Left ventricle myocardium superior (tissue), 1 donor: ENCODE results near the gene TSPAN17. TPM values are rescaled to one million over a fixed set of nuclear protein-coding genes. Genes with fewer than 3 reads are reported as not detected.
"Not testable (repeated sequence)": the region's sequence is repeated elsewhere in the genome, so short reads cannot be mapped to it uniquely, and the experiment has no call there.

Experiments used
- ATAC-seq: fragments of 200-7000 bp; cut with Tn5 transposase; one replicate; pipeline ENCODE4 v1.9.1; 2020; ENCODE audit warnings: mild to moderate bottlenecking, moderate library complexity
- DNase-seq: peaks from one replicate; pipeline ENCODE4 v3.0.0-alpha.2; 2020
- intact Hi-C: fragments of 100-400 bp; cut with micrococcal nuclease; formaldehyde crosslinking; loops from one replicate; pipeline ENCODE4 v1.11.0; 2022
- microRNA-seq: library from miRNA; unstranded; fragments of <30 nt; microRNA quantifications from one replicate; pipeline ENCODE4 v1.2.0, GENCODE V29; 2020; ENCODE audit warnings: borderline number of aligned reads
- total RNA-seq: library from RNA; stranded (reverse); fragmentation: NEBNext Ultra II Directional; extraction: Animal tissue kit (Norgen Biotek cat#: 25700); gene quantifications from one replicate; pipeline ENCODE4 v1.2.1, GENCODE V29; 2021
- donor health status: DM: no; HTN: yes; CAD: no; lungs with severe emphysema.

Gene TSPAN17
- total RNA-seq, 1 donor from 2014 or later, result 31.7 TPM

DNA sequence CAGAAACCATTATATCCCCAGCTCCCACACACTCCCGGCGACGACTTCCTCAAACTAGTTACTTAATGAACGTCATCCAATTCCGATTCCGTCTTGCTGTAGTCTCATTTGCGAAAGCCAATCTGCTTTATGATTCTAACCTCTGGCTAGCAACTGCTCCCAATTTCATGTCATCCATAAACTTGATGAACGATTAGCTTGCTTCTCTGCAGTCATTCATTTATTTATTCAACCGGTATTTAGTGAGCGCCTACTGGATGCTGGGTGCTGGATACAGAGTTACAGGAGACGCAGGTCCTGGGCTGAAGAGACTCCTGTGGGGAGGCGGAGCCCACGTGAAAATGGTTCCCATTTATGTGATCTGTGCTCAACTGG lies 46.2 kb downstream of the TSPAN17 start:
- intact Hi-C loops, result no loop called here
- ATAC-seq (no peak), DNase-seq (no peak)

DNA sequence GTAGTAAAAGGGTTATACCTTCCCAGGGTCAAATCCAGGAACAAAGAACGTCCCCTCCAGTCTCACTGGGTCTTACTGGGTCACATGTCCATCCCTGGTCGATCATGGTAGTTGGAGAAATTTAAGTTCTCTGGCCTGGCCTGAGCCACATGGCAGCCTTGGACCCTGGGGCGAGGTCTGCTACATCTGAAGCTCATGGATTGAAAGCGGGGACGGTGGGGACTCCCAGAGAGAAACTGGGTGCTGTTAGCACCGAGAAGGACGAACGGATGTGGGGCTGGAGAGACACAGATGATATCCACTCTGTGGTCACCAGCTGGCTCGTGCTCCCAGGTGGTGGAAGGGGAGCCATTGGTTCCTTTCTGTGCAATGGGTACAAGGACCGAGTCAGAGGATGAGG lies 46.9 kb downstream of the TSPAN17 start:
- intact Hi-C loops, result no loop called here
- ATAC-seq (no peak), DNase-seq (no peak)

DNA sequence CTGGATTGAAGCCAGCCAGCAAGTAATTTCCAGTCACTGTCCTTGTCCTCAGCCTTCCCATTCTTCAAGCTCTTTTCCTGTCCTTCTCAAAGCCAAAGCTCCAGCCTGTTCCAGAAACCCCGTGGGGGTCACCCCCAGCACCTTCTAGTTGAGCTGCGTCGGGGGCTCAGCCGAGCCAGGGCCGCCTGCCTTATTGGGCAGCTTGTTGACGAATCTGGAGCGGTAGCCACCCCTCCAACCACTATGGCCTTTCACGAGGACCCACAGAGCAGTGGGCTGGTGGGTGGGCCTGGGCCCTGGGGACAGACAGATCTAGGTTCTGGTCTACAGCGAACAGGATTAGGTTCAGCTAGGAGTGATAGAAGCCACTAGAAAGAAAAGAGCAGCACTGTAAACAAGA lies 47.3 kb downstream of the TSPAN17 start:
- ATAC-seq (no peak), DNase-seq (no peak)
- intact Hi-C loops, result no loop called here

DNA sequence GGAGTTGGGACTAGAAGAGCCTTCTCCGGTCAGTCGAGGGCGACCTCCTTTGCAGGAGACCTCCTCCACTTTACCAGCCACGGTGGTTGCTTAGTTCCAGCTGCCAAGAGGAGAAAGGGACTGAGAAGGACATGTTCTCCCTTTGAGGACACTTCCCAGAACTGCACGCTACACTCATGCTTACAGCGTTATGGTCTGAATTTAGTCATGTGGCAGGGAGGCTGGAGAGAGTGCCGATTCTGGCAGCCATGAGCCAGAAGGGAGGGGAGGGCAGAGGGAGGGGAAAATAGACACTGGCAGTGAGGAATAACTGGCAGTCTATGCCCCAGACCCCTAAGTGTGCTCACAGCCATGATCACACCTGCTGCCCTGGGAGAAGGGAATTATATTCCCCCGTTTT lies 47.8 kb downstream of the TSPAN17 start:
- peak; percentile 91 for ATAC-seq
- DNase-seq, result no peak
- intact Hi-C loops, result no loop called here

DNA sequence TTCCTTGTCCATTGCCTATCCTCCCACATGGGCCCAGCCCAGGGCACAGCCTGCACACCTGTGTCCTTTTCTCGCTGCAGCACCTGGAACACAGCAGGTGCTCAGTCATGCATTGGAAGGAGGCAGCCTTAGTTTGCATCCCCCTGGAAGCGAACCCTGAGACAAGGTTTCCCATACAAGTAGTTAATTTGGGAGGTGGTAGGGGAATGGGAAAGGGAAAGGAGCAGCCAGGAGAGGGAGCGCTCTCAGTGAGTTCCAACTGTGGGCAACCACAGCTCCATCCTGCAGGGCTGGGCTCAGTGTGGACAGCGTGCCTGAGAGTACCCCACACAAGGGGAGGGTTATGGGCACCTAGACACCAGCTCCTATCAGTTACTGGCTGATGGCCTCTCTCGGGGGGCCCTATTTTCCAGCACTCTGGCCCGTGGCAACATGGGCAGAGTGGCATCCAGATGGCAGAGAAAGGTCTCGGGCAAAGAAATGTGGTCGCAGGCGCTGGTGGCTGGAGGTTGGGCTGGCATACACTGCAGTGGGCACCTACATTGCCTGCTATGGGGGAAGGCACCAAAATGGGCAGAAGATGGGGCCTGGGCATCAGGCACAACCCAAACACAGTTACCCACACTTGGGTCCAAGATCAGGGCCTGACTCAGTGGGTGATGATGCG lies 50.1 kb downstream of the TSPAN17 start:
- ATAC-seq (no peak), DNase-seq (no peak)
- intact Hi-C loops, result no loop called here

DNA sequence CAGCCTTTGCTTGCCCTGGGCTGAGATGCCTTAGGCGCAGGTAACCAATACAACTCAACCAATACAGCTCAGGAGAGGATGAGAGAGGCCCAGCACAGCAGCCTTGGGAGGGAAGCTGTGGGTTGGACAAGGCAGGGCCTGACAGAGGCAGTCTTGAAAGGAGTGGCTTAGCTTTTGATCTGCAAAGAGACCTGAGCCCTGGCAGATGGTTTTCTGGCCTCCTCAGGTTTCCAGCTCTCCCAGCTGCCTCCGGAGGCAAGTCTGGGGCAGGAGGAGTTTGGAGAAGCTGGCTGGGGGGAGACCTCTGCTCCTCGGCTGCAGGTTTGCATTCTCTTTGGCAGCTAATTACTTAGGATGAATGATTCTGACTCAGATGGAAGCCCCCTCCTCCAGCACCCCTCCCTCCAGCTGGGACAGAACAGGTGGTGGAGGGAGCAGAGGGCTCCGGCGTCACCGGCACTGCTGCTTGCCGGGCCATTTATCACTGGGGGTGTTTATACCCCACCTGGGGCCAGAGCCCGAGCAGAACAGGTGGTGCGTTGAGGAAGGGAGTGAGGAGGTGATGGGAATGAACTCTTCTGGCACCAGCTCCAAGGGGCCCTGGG lies 50.8 kb downstream of the TSPAN17 start:
- ATAC-seq (no peak), DNase-seq (no peak)
- intact Hi-C loops, result no loop called here

DNA sequence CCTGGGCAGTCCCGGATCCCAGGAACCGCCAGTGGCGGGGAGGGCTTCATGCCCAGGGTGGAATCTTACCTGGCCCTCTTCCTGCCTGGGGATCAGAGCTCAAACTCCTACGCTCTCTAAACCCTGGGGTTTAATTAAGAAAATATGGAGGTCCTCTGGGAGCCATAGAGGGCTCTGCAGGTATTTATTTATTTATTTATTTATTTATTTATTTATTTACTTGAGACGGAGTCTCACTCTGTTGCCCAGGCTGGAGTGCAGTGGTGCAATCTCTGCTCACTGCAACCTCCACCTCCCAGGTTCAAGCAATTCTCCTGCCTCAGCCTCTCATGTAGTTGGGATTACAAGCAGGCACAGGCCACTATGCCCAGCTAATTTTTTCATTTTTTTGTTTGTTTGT lies 52.2 kb downstream of the TSPAN17 start:
- intact Hi-C loops, DNase-seq, ATAC-seq: not testable (repeated sequence)

DNA sequence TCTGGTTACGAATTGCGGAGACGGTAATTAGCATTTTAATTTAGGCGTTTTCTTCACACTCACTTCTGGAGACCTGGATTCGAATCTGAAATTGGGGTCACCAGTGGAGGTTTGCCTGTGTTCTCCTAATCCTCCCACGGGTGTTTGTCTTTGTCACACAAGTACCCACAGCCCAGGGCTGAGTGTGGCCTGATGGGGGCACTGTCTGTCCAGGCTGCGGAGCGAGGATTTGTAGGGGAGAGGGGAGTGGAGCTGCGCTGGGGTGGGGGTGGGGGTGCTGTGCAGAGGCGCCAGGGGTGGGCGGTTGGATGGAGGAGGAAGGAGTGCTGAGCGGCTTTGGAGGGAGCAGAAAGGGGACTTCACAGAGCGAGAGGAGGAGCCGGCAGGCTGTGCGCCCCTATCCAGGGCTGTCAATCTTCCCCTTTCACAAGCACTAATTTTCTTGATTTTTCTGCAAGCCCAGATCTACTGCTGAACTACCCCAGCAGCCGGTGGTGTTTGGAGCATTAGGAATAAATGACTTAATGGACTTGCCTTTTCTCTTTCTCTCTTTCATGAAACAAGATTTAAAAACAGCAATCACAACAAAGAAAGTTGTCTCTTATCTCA lies 53.1 kb downstream of the TSPAN17 start:
- ATAC-seq (no peak), DNase-seq (no peak)
- intact Hi-C loops, result no loop called here

DNA sequence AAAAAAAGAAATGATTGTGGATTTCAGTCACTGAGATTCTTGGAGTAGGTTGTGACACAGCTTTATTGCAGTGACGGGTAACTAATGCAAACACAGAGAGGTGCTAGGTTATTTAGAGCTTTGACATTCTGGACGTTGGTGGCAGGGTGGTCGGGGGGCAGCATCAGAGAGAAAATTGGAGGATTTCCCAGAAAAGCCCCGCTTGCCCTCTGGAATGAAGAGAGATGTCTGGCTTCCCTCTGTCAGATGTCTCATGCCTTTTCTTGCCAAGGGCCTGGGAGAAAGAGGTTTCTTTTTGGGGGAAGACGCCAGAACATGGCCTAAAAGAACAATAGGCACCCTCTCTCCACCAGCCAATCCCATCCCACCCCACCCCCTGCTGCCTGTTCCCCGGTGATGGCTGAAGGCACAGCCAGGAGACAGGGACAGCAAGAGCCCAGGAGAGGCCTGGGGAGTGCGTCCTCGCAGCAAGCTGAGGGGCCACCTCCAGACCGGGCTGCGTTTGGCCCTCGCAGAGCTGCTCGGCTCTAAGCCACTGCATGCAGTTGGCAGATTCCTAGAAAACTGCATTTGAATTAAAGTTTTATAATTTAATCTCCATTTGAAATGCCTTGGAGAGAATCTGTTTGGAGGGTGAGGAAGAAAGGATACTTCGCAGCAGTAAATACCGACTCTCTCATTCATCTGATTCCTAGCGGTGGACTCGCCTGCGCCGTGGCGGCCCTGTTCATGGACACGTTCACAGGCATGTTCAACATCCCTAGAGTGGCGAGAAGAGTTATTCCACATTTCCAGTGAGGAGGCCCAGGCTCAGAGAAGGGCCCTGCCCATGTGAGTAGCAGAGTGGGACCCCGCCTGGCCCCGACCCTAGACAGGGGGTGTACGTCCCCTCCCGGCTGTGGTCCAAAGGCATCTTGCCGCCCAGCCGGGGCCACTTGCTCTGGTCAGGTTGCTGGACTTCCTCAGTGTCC lies 55.7 kb downstream of the TSPAN17 start:
- DNase-seq (no peak), ATAC-seq (no peak)
- intact Hi-C loops, result no loop called here

DNA sequence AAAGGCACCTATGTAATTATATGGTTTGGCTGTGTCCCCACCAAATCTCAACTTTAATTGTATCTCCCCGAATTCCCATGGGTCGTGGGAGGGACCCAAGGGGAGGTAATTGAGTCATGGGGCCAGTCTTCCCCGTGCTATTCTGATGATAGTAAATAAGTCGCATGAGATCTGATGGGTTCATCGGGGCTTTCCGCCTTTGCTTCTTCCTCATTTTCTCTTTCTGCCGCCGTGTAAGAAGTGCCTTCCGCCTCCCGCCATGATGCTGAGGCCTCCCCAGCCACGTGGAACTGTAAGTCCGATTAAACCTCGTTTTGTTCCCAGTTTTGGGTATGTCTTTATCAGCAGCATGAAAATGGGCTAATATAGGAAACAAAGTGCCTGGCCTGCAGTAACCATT lies 56.6 kb downstream of the TSPAN17 start:
- no peak for ATAC-seq
- no peak for DNase-seq
- intact Hi-C loops, result no loop called here

DNA sequence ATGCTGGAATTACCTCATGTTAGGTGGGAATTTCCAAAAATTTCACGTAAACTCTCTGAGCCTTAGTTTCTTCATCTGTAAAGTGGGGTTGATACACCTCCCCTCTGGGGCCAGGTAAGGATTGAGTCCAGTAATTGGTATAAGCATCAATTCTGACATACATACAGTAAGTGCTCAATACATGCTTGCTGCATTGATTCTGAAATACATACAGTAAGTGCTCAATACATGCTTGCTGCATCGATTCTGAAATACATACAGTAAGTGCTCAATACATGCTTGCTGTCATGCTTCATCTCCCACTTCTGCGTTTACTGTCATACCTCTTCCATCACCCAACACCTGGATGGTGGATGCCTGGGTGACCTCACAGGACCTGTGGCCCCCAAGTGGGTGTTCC lies 57.1 kb downstream of the TSPAN17 start:
- ATAC-seq (no peak), DNase-seq (no peak)
- intact Hi-C loops, result no loop called here

DNA sequence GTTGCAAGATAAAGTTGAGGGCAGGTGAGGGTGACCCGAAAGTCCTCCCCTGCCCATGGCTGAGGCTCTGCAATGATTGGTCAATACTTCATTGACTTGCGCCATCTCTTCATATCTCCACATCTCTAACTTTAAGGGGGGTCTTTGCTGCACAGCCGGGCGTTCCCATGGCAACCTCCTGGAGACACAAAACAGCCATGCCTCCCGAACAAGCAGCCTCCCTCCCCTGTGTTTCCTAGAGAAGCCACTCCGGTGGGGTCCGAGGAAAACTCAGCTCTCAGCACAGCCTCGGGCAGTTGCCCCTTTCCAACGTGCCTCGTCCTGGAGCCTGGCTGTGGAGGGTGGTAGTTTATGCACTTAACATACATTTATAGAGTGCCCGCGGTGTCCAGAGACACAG lies 57.5 kb downstream of the TSPAN17 start:
- ATAC-seq (no peak), DNase-seq (no peak)
- intact Hi-C loops, result no loop called here

Small RNA genes lying within 50 kb of the gene (microRNA-seq; reads per million reads assigned to microRNA genes)
- not detected for gene MIR4281

Other genes starting within 250 kb of the TSPAN17 start
- 223 TPM for gene CLTB, start 230.9 kb upstream of the TSPAN17 start, total RNA-seq
- 16.2 TPM for gene FAF2, start 199.1 kb upstream of the TSPAN17 start, total RNA-seq
- gene RNF44, start 110.1 kb upstream of the TSPAN17 start, total RNA-seq, result 32.4 TPM
- 0.20 TPM for gene CDHR2, start 98.1 kb upstream of the TSPAN17 start, total RNA-seq
- 0.50 TPM for gene GPRIN1, start 37.3 kb upstream of the TSPAN17 start, total RNA-seq
- not detected for gene SNCB, start 16.9 kb upstream of the TSPAN17 start, total RNA-seq
- gene EIF4E1B, start 16.8 kb upstream of the TSPAN17 start, total RNA-seq, result not detected
- gene UNC5A, start 163.1 kb downstream of the TSPAN17 start, total RNA-seq, result 0.22 TPM